ENCODE data around the gene HIRA. TPM values are rescaled to one million over a fixed set of nuclear protein-coding genes. Genes with fewer than 3 reads are reported as not detected.

HIRA gene
- total RNA-seq, 4 donors from 2014 or later = 18.3 to 29.3 (median 20.3) TPM

- H3K4me3 ChIP-seq = no peak overlapping the region
- in situ Hi-C loops (cut with MboI; ENCODE audit: low pct_ligation_motif_present in 1 of 4, low pct_unique_long_range_greater_than_20kb in 1 of 4, low sequenced_read_pairs in 3 of 4) (loop anchor here in 1 of 4 donors (10.0 kb wide), 1 partner anchor 64 kb away; no protein-coding TSS in a partner anchor), intact Hi-C loops (cut with DNase I; ENCODE audit: low total_unique reads) (no loop called here)
- peaks cover 0 to 18% (median 6%) of the 10 kb centered on the region in 4 donors for H3K36me3 ChIP-seq
- H3K4me1 ChIP-seq = no peaks in the 10 kb centered on the region
- H3K27ac ChIP-seq = no peak overlapping the region
- 92 to 94% methylated on average over 5 to 6 of the region's 6 CpGs for WGBS, 2 donors (ENCODE audit: low coverage in 1 of 2)
- no peak for TF ChIP-seq POLR2AphosphoS5 (IDR thresholded peaks at IDR 0.05)
- TF ChIP-seq EP300 (IDR thresholded peaks at IDR 0.05; ENCODE audit: low read depth) = no peak
- TF ChIP-seq POLR2A (IDR thresholded peaks at IDR 0.05) = no peak
- no peaks in the 10 kb centered on the region for H3K9me3 ChIP-seq
- no peaks in the 10 kb centered on the region for H3K27me3 ChIP-seq
- no peak for DNase-seq
These were observed 30.7 kb downstream of the HIRA start for GRCh38 chr22:19400881-19401280.

DNA sequence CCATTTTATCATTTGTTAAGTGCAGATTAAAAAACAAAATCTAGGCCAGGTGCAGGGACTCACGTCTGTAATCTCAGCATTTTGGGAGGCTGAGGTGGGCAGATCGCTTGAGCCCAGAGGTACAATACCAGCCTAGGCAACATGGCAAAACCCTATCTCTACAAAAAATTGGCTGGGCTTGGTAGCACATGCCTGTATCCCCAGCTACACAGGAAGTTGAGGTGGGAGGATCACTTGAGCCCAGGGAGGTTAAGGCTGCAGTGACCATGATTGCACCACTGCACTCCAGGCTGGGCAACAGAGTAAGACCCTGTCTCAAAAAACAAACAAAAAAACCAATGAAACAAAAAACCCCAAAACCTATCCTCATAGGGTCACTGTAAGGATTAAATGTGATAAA, 32.9 kb downstream of the HIRA start:
- H3K9me3 ChIP-seq = no peaks in the 10 kb centered on the region
- no peak overlapping the region for H3K27ac ChIP-seq
- H3K4me3 ChIP-seq = no peak overlapping the region
- H3K27me3 ChIP-seq = no peaks in the 10 kb centered on the region
- in situ Hi-C loops (cut with MboI; ENCODE audit: low pct_ligation_motif_present in 1 of 4, low pct_unique_long_range_greater_than_20kb in 1 of 4, low sequenced_read_pairs in 3 of 4) (no loop called here), intact Hi-C loops (cut with DNase I; ENCODE audit: low total_unique reads) (no loop called here)
- DNase-seq = no peak
- peaks cover 0 to 25% (median 5%) of the 10 kb centered on the region in 4 donors for H3K36me3 ChIP-seq
- TF ChIP-seq EP300 (IDR thresholded peaks at IDR 0.05; ENCODE audit: low read depth) = no peak
- no peak for TF ChIP-seq POLR2A (IDR thresholded peaks at IDR 0.05)
- TF ChIP-seq, protein P1, sequence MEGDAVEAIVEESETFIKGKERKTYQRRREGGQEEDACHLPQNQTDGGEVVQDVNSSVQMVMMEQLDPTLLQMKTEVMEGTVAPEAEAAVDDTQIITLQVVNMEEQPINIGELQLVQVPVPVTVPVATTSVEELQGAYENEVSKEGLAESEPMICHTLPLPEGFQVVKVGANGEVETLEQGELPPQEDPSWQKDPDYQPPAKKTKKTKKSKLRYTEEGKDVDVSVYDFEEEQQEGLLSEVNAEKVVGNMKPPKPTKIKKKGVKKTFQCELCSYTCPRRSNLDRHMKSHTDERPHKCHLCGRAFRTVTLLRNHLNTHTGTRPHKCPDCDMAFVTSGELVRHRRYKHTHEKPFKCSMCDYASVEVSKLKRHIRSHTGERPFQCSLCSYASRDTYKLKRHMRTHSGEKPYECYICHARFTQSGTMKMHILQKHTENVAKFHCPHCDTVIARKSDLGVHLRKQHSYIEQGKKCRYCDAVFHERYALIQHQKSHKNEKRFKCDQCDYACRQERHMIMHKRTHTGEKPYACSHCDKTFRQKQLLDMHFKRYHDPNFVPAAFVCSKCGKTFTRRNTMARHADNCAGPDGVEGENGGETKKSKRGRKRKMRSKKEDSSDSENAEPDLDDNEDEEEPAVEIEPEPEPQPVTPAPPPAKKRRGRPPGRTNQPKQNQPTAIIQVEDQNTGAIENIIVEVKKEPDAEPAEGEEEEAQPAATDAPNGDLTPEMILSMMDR (IDR thresholded peaks at IDR 0.05) = no peak
- TF ChIP-seq POLR2AphosphoS5 (IDR thresholded peaks at IDR 0.05) = no peak
- 90% methylated on average over 2 of the region's 2 CpGs; no CpG with 5 or more reads in 1 of the 2 donors for WGBS, 2 donors (ENCODE audit: low coverage in 1 of 2)
- no peaks in the 10 kb centered on the region for H3K4me1 ChIP-seq

GRCh38 chr22:19398206-19398605, 33.3 kb downstream of the HIRA start:
- no peaks in the 10 kb centered on the region for H3K9me3 ChIP-seq
- intact Hi-C loops (cut with DNase I; ENCODE audit: low total_unique reads) (no loop called here), in situ Hi-C loops (cut with MboI; ENCODE audit: low pct_ligation_motif_present in 1 of 4, low pct_unique_long_range_greater_than_20kb in 1 of 4, low sequenced_read_pairs in 3 of 4) (no loop called here)
- WGBS, 2 donors (ENCODE audit: low coverage in 1 of 2) = 73% methylated on average over 6 of the region's 6 CpGs; no CpG with 5 or more reads in 1 of the 2 donors
- no peaks in the 10 kb centered on the region for H3K4me1 ChIP-seq
- no peak overlapping the region for H3K4me3 ChIP-seq
- H3K27me3 ChIP-seq = no peaks in the 10 kb centered on the region
- H3K27ac ChIP-seq = no peak overlapping the region
- DNase-seq = no peak
- peaks cover 0 to 29% (median 7%) of the 10 kb centered on the region in 4 donors for H3K36me3 ChIP-seq
- TF ChIP-seq POLR2A (IDR thresholded peaks at IDR 0.05) (no peak), EP300 (IDR thresholded peaks at IDR 0.05; ENCODE audit: low read depth) (no peak), POLR2AphosphoS5 (IDR thresholded peaks at IDR 0.05) (no peak)
- TF ChIP-seq, protein P1 (IDR thresholded peaks at IDR 0.05) = no peak

GRCh38 chr22:19397734-19398104, 33.8 kb downstream of the HIRA start:
- Histone ChIP-seq H3K27me3 (no peaks in the 10 kb centered on the region), H3K4me3 (no peak overlapping the region), H3K27ac (no peak overlapping the region), H3K36me3 (peaks cover 0 to 34% (median 10%) of the 10 kb centered on the region in 4 donors), H3K4me1 (no peaks in the 10 kb centered on the region), H3K9me3 (no peaks in the 10 kb centered on the region)
- TF ChIP-seq POLR2A (IDR thresholded peaks at IDR 0.05) (no peak), POLR2AphosphoS5 (IDR thresholded peaks at IDR 0.05) (no peak), EP300 (IDR thresholded peaks at IDR 0.05; ENCODE audit: low read depth) (no peak)
- TF ChIP-seq, protein P1 (IDR thresholded peaks at IDR 0.05) = no peak
- DNase-seq = no peak
- intact Hi-C loops (cut with DNase I; ENCODE audit: low total_unique reads) (no loop called here), in situ Hi-C loops (cut with MboI; ENCODE audit: low pct_ligation_motif_present in 1 of 4, low pct_unique_long_range_greater_than_20kb in 1 of 4, low sequenced_read_pairs in 3 of 4) (no loop called here)
- 89% methylated on average over 3 of the region's 3 CpGs; no CpG with 5 or more reads in 1 of the 2 donors for WGBS, 2 donors (ENCODE audit: low coverage in 1 of 2)

All from transverse colon (tissue), 4 donors.